GM18517 (cell line): Measurements from ENCODE around the gene UHMK1.
A peak's percentile ranks its signal among the peaks of the same experiment; 100 is the strongest.
"Not testable (repeated sequence)": the region's sequence is repeated elsewhere in the genome, so short reads cannot be mapped to it uniquely, and the experiment has no call there.

Experiments used
- ATAC-seq: cut with Tn5 transposase; IDR thresholded peaks from one replicate; pipeline ENCODE4 v1.9.1; 2021; ENCODE audit warnings: mild to moderate bottlenecking, moderate library complexity; ENCODE audit not compliant: unreplicated experiment

The UHMK1 gene

GRCh38 chr1:162497723-162498495, at the start of gene UHMK1:
TSS of gene UHMK1 (plus strand) at chr1:162497818. CDS start at chr1:162498001, 183 bp downstream.
- peak; percentile 89 for ATAC-seq

- not testable (repeated sequence) for ATAC-seq
Measured at GRCh38 chr1:162454361-162454760, 43.3 kb upstream of the UHMK1 start.

- ATAC-seq, result no peak
Measured at GRCh38 chr1:162456323-162456722, 41.3 kb upstream of the UHMK1 start.

GRCh38 chr1:162458236-162458635, 39.4 kb upstream of the UHMK1 start:
- no peak for ATAC-seq

- ATAC-seq, result not testable (repeated sequence)
Measured at GRCh38 chr1:162462425-162462824, 35.2 kb upstream of the UHMK1 start.

- no peak for ATAC-seq
Measured at GRCh38 chr1:162463021-162463420, 34.6 kb upstream of the UHMK1 start.

- no peak for ATAC-seq
Measured at GRCh38 chr1:162466797-162467196, 30.8 kb upstream of the UHMK1 start.

- no peak for ATAC-seq
Measured at GRCh38 chr1:162470216-162470615, 27.4 kb upstream of the UHMK1 start.

GRCh38 chr1:162471290-162471853, 26.2 kb upstream of the UHMK1 start:
- ATAC-seq, result no peak

- no peak for ATAC-seq
Measured at GRCh38 chr1:162475089-162475488, 22.5 kb upstream of the UHMK1 start.

GRCh38 chr1:162475539-162476185, 22.0 kb upstream of the UHMK1 start:
- ATAC-seq, result no peak

GRCh38 chr1:162476620-162477019, 21.0 kb upstream of the UHMK1 start:
- no peak for ATAC-seq

GRCh38 chr1:162485236-162485635, 12.4 kb upstream of the UHMK1 start:
- no peak for ATAC-seq

- ATAC-seq, result no peak
Measured at GRCh38 chr1:162487241-162487640, 10.4 kb upstream of the UHMK1 start.

- ATAC-seq, result no peak
Measured at GRCh38 chr1:162488219-162488618, 9.4 kb upstream of the UHMK1 start.

GRCh38 chr1:162495531-162496233, 1.9 kb upstream of the UHMK1 start:
- ATAC-seq, result not testable (repeated sequence)

GRCh38 chr1:162497104-162497722, 405 bp upstream of the UHMK1 start:
- ATAC-seq, result no peak

GRCh38 chr1:162498496-162498810, 835 bp downstream of the UHMK1 start:
- peak; percentile 29 for ATAC-seq

GRCh38 chr1:162500805-162501204, 3.2 kb downstream of the UHMK1 start:
- ATAC-seq, result no peak

- no peak for ATAC-seq
Measured at GRCh38 chr1:162502077-162502476, 4.5 kb downstream of the UHMK1 start.

- no peak for ATAC-seq
Measured at GRCh38 chr1:162502928-162503327, 5.3 kb downstream of the UHMK1 start.
